Omental fat pad (tissue), 4 donors: ENCODE measurements around the gene EXD3. TPM values are rescaled to one million over a fixed set of nuclear protein-coding genes. Genes with fewer than 3 reads are reported as not detected.

Experiments
- ATAC-seq: fragments of 150-250 bp; one replicate; pipeline ENCODE4 v1.9.1; 2016; ENCODE audit warnings: mild to moderate bottlenecking, moderate library complexity; ENCODE audit not compliant: low FRiP score
- DNase-seq: peaks from one replicate; pipeline ENCODE4 v3.0.0-alpha.2; 2019; ENCODE audit warnings: low spot score
- total RNA-seq, 4 donors: library from RNA; depleted of rRNA; stranded (reverse); fragments of >200 nt; gene quantifications; one replicate each; pipeline ENCODE4 v1.1.0, GENCODE V29; 2016
- TF ChIP-seq, protein P1 (sequence below), 3 donors: fragments of 450-650 bp; IDR thresholded peaks; one replicate each; pipeline ENCODE4 v1.5.1; 2016 to 2017; ENCODE audit warnings: antibody characterized with exemption in 3 of 3, mild to moderate bottlenecking in 3 of 3, moderate library complexity in 2 of 3

EXD3 gene
- total RNA-seq, 4 donors from 2014 or later, result 8.3 to 18.3 (median 10.5) TPM

DNA sequence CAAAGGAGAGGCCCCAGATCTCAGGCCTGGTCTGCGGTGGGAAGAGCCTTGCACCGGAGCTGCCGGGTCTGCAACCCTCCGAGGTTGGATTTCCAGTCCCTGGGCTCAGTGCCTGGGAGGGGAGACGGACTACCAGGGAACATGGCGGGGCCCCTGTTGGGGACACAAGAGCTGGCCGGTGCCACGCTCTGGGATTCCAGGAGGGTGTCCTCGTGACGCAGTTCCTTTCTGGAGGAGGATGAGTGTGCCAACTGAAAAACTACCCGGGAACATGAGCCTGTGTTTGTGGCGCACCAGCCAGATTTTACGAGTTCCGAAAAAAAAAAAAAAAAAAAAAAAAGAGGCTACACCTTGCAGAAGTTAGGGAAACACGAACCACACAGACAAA, 129.9 kb downstream of the EXD3 start:
- no peak for ATAC-seq
- DNase-seq, result no peak
- TF ChIP-seq, protein P1, sequence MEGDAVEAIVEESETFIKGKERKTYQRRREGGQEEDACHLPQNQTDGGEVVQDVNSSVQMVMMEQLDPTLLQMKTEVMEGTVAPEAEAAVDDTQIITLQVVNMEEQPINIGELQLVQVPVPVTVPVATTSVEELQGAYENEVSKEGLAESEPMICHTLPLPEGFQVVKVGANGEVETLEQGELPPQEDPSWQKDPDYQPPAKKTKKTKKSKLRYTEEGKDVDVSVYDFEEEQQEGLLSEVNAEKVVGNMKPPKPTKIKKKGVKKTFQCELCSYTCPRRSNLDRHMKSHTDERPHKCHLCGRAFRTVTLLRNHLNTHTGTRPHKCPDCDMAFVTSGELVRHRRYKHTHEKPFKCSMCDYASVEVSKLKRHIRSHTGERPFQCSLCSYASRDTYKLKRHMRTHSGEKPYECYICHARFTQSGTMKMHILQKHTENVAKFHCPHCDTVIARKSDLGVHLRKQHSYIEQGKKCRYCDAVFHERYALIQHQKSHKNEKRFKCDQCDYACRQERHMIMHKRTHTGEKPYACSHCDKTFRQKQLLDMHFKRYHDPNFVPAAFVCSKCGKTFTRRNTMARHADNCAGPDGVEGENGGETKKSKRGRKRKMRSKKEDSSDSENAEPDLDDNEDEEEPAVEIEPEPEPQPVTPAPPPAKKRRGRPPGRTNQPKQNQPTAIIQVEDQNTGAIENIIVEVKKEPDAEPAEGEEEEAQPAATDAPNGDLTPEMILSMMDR (IDR thresholded peaks at IDR 0.05), result no peak

DNA sequence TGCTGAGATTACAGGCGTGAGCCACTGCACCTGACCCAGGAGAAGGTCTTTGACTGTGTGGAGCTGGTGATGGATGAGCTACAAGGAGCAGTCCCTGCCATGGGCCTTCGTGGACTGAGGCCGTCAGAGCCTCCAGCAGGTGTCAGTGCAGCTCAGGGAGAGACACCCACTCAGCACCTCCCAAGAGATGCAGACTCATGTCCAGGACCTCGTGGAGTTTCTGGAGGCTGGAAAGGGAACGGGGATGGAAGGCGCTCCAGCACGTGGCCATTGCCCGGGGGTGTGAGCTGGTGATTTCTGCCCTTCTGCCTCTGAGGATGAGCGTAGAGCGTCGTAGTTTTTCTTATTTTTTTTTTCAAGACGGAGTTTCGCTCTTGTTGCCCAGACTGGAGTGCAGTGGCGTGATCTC, 136.0 kb downstream of the EXD3 start:
- peak; percentile 87 for ATAC-seq
- no peak for DNase-seq
- TF ChIP-seq, protein P1 (IDR thresholded peaks at IDR 0.05), result no peak

DNA sequence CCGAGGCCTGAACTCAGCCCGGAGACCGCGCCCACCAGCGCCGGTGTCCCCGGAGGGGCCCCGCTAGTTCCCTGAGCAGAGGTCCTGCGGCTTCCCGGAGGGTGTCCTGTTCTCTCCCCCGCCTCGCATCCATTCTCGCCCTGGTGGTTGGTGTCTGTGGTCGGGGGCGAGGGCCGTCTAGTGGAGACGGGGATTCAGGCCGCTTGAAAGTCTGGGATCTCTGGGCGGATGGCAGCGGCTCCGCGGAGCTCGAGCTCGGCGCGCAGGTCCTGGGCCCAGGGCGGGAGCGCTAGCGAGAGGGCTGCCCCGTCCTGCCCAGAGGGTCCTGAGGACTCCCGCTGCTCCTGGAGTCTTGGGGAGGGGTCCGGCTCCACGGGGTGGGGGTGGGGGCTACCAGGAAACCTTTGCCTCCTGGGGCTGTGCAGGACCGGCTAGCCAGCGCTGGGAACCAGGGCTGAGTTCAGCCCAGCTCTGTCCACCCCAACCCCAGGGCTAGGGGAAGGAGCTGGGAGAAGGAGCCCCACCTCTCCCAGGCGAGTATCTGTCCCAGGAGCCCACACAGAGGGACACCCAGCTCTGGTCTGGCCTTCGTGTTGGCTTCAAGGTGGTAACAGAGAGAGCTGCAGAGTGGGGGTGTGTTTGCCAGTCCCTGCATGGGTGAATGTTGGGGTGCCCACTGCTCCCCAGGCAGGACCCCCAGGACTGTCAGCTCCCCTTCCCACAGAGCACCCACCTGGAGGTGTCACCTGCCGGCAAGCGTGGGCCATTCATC, 141.4 kb downstream of the EXD3 start:
- no peak for ATAC-seq
- TF ChIP-seq, protein P1 (IDR thresholded peaks at IDR 0.05), result no peak
- DNase-seq, result no peak

DNA sequence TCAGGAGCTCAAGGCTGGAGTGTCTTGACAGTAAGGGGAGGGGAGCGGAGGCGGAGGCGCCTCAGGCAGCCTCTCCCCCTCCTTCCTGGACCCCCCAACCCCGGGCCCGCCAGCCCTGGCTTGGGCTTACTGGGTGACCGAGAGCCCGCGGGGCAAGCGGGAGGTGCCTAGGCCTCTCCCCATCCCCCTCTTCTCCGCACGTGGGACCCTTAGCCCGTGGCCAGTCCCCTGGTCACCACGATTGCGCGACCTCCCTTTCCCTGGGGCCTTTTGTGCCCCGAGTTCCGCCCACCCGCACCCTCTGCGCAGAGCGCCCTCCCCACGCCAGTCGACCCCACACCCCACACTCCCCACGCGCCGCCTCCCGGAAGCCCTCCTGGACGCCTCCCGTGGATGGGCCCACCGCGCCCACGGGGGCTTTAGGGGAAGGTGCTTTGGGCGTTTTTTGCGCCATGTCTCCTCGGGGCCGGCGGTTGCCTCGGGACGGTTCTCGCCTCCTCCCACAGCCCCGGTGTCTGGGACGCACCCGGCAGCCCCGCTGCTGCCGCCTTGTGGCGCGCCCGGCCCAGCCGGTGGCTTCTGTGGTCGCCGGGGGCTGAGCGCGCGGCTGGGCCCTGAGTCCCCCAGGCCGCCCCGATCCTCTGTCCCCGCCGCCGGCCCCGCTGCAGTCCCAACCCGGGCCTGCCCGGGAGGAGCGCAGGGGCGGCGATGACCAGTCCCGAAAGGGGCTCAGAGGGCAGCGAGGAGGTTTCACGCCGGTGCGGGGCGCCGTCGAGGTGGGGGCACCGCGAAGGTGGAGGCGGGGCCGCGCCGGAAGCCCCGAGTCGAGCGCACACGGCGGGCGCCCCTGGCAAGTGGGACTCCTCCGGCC, 142.3 kb downstream of the EXD3 start:
- DNase-seq (no peak), ATAC-seq (no peak)
- TF ChIP-seq, protein P1 (IDR thresholded peaks at IDR 0.05), result no peak

DNA sequence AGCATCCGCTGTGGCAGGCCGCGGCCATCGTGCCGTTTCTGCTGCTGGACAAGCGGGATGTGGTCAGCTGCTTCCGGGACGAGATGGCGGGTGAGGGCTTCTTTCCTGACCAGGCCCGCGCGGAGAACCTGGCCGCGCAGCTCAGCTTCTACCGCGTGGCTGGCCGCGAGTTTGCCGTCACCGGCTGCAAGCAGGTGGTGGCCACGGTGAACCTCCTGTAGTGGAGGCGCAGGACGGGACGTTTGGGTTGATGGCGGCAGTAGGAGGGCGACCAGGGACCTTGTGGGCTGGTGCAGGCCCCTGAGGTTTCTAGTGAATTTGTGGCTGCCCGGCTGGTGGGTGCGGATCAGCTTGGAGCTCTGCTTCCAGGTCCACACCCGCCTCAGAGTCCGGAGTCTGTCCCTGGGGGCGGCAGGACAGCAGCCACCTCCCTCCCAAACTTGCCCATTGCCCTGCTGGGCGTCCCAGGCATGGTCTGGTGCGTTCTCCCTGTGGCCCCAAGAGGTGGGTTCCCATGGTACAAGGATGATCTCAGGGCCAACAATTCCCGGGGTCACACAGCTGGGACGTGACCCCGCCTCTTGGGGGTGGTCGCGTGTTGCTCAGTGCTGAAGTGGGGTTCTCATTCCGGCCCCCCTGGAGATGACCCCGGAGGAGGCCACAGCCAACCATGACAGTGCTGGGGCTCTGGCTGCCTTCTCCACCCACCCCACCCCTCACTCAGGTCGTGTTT, 143.1 kb downstream of the EXD3 start:
- no peak for ATAC-seq
- DNase-seq, result no peak
- TF ChIP-seq, protein P1 (IDR thresholded peaks at IDR 0.05), result no peak

DNA sequence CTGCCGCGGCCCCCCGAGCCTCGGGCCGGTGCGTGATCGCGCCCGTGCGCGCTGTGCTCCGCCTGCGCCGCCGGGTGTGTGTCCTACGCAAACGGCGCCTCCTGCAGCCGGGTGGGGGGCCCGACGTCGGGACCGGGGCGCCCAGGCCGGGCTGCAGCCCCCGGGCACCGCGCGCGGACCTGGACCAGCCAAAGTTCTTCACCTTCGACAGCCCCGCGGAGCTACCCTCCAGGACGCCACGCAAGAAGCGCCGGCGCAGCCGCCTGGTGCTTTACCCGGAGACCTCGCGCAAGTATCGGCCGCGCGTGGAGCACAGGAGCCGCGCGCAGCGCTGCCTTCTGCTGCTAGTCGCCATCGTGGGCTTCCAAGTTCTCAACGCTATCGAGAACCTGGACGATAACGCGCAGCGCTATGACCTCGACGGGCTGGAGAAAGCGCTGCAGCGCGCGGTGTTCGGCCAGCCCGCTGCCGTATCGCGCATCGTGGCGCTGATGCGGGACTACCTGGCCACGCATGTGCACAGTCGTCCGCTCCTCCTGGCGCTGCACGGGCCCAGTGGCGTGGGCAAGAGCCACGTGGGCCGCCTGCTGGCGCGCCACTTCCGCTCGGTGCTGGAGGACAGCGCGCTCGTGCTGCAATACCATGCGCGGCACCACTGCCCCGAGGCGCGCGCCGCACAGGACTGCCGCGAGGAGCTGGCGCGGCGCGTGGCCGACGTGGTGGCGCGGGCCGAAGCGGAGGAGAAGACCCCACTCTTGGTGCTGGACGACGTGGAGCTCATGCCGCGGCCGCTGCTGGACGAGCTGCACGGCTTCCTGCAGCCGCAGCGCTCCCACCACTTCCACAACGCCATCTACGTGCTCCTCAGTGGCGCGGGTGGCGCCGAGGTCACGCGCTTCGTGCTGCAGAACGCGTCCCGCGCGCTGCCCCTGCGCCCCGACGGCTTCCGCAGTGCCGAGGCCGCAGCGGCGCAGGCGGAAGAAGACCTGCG, 143.9 kb downstream of the EXD3 start:
- ATAC-seq (no peak), DNase-seq (no peak)
- TF ChIP-seq, protein P1 (IDR thresholded peaks at IDR 0.05), result no peak
